ENCODE results near the gene NDE1. TPM values are rescaled to one million over a fixed set of nuclear protein-coding genes. Genes with fewer than 3 reads are reported as not detected.
"Not testable (repeated sequence)": the region's sequence is repeated elsewhere in the genome, so short reads cannot be mapped to it uniquely, and the experiment has no call there.

The NDE1 gene
- total RNA-seq, 1 donor from 2014 or later = 12.4 TPM

- Mint-ChIP-seq H3K27me3 (ENCODE audit: unreplicated experiment) (peaks cover 5% of the 10 kb centered on the region), H3K27ac (ENCODE audit: unreplicated experiment) (no peak overlapping the region)
Measured at GRCh38 chr16:15653227-15653626, 3.2 kb downstream of the NDE1 start.

GRCh38 chr16:15654591-15654990, 4.5 kb downstream of the NDE1 start:
- Mint-ChIP-seq H3K9me3 (ENCODE audit: unreplicated experiment) (peaks cover 4% of the 10 kb centered on the region), H3K27me3 (ENCODE audit: unreplicated experiment) (peaks cover 5% of the 10 kb centered on the region), H3K27ac (ENCODE audit: unreplicated experiment) (no peak overlapping the region), H3K4me3 (ENCODE audit: unreplicated experiment) (no peak overlapping the region), H3K36me3 (ENCODE audit: unreplicated experiment) (no peaks in the 10 kb centered on the region), H3K4me1 (ENCODE audit: low read depth, unreplicated experiment) (no peaks in the 10 kb centered on the region)
- DNase-seq = no peak
- TF ChIP-seq CTCF (IDR thresholded peaks at IDR 0.05; ENCODE audit: partially characterized antibody, unreplicated experiment) = no peak

More at GRCh38 chr16:15653227-15653626, 3.2 kb downstream of the NDE1 start:
- no peak for TF ChIP-seq CTCF (IDR thresholded peaks at IDR 0.05; ENCODE audit: partially characterized antibody, unreplicated experiment)
- Mint-ChIP-seq H3K9me3 (ENCODE audit: unreplicated experiment) (peaks cover 4% of the 10 kb centered on the region), H3K36me3 (ENCODE audit: unreplicated experiment) (no peaks in the 10 kb centered on the region), H3K4me1 (ENCODE audit: low read depth, unreplicated experiment) (no peaks in the 10 kb centered on the region), H3K4me3 (ENCODE audit: unreplicated experiment) (no peak overlapping the region)
- peak; percentile 29 for DNase-seq

DNA sequence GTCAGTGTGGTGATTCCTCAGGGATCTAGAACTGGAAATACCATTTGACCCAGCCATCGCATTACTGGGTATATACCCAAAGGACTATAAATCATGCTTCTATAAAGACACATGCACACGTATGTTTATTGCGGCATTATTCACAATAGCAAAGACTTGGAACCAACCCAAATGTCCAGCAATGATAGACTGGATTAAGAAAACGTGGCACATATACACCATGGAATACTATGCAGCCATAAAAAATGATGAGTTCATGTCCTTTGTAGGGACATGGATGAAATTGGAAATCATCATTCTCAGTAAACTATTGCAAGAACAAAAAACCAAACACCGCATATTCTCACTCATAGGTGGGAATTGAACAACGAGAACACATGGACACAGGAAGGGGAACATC, 5.5 kb downstream of the NDE1 start:
- H3K27ac Mint-ChIP-seq (ENCODE audit: unreplicated experiment); H3K9me3 Mint-ChIP-seq (ENCODE audit: unreplicated experiment); H3K4me3 Mint-ChIP-seq (ENCODE audit: unreplicated experiment); DNase-seq; H3K4me1 Mint-ChIP-seq (ENCODE audit: low read depth, unreplicated experiment); H3K27me3 Mint-ChIP-seq (ENCODE audit: unreplicated experiment); H3K36me3 Mint-ChIP-seq (ENCODE audit: unreplicated experiment): not testable (repeated sequence)

DNA sequence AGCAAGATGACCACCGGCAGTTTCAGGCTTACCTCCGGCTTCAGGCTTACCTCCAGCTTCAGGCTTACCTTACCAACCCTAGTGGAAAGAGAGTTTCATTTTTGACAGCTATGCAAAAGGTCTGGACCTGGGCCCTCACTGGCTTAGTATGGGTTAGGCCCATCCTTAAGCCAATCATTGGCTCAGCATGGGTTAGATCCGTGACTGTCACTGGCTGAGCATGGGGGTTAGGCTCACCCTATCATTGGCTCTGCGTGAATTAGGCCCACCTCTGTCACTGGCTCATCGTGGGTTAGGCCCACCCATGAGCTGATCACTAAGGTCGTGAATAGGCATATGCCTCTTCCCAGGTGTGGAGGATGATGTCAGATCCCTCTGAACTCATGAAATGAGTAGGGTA, 8.1 kb downstream of the NDE1 start:
- no peak for DNase-seq
- Mint-ChIP-seq H3K27me3 (ENCODE audit: unreplicated experiment) (peaks cover 4% of the 10 kb centered on the region), H3K4me1 (ENCODE audit: low read depth, unreplicated experiment) (no peaks in the 10 kb centered on the region), H3K27ac (ENCODE audit: unreplicated experiment) (no peak overlapping the region), H3K4me3 (ENCODE audit: unreplicated experiment) (no peak overlapping the region), H3K9me3 (ENCODE audit: unreplicated experiment) (peaks cover 1% of the 10 kb centered on the region), H3K36me3 (ENCODE audit: unreplicated experiment) (no peaks in the 10 kb centered on the region)
- TF ChIP-seq CTCF (IDR thresholded peaks at IDR 0.05; ENCODE audit: partially characterized antibody, unreplicated experiment) = no peak

DNA sequence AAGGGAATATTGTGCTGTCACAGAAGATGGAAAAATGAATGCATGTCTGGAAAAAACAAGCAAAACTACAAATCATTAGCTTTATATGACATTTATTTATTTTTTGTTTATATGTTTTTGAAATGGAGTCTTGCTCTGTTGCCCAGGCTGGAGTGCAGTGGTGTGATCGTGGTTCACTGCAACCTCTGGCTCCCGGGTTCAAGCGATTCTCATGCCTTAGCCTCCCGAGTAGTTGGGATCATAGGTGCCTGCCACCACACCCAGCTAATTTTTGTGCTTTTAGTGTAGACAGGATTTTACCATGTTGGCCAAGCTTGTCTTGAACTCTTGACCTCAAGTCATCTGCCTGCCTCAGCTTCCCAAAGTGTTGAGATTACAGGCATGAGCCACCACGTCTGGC, 8.5 kb downstream of the NDE1 start:
- Mint-ChIP-seq H3K4me3 (ENCODE audit: unreplicated experiment) (no peak overlapping the region), H3K9me3 (ENCODE audit: unreplicated experiment) (peaks cover 1% of the 10 kb centered on the region), H3K36me3 (ENCODE audit: unreplicated experiment) (no peaks in the 10 kb centered on the region), H3K27ac (ENCODE audit: unreplicated experiment) (no peak overlapping the region), H3K4me1 (ENCODE audit: low read depth, unreplicated experiment) (no peaks in the 10 kb centered on the region), H3K27me3 (ENCODE audit: unreplicated experiment) (peaks cover 4% of the 10 kb centered on the region)
- no peak for TF ChIP-seq CTCF (IDR thresholded peaks at IDR 0.05; ENCODE audit: partially characterized antibody, unreplicated experiment)
- no peak for DNase-seq

DNA sequence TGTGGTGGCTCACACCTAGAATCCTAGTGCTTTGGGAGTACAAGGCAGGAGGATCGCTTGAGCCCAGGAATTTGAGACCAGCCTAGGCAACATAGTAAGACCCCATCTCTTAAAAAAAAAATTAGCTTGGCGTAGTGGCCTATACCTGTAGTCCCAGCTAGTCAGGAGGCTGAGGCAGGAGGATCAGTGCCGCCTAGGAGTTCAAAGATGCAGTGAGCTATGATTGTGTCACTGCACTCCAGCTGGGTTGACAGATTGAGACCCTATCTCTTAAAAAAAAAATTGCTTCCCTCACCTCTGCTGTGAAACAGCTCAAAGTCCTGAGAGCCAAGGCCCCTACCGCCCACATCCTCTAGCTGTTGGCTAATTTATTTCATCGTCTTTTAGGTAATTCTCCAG, 10.2 kb downstream of the NDE1 start:
- H3K9me3 Mint-ChIP-seq (ENCODE audit: unreplicated experiment) = peaks cover 1% of the 10 kb centered on the region
- H3K4me1 Mint-ChIP-seq (ENCODE audit: low read depth, unreplicated experiment) = no peaks in the 10 kb centered on the region
- H3K4me3 Mint-ChIP-seq (ENCODE audit: unreplicated experiment) = no peak overlapping the region
- H3K36me3 Mint-ChIP-seq (ENCODE audit: unreplicated experiment) = no peaks in the 10 kb centered on the region
- H3K27me3 Mint-ChIP-seq (ENCODE audit: unreplicated experiment) = peaks cover 4% of the 10 kb centered on the region
- TF ChIP-seq CTCF (IDR thresholded peaks at IDR 0.05; ENCODE audit: partially characterized antibody, unreplicated experiment) = no peak
- peak overlapping the region; percentile 49 for H3K27ac Mint-ChIP-seq (ENCODE audit: unreplicated experiment)
- DNase-seq = no peak
